Breast epithelium (tissue), 3 donors: Measurements from ENCODE around the gene ATM.

Source experiments
- POLR2A ChIP-seq: fragments of 450-650 bp; IDR thresholded peaks from one replicate; pipeline ENCODE4 v1.6.1; 2016; ENCODE audit warnings: antibody characterized with exemption, mild to moderate bottlenecking, moderate library complexity
- POLR2AphosphoS5 ChIP-seq, 3 donors: sonication (generic); formaldehyde crosslinking; IDR thresholded peaks; one replicate each; pipeline ENCODE4 v1.6.1; 2017; ENCODE audit warnings: antibody characterized with exemption in 3 of 3
- TF ChIP-seq, protein P1 (sequence below), 3 donors: fragments of 450-650 bp; IDR thresholded peaks; one replicate each; pipeline ENCODE4 v1.5.1; 2016 to 2017; ENCODE audit warnings: antibody characterized with exemption in 3 of 3, mild to moderate bottlenecking in 3 of 3, moderate library complexity in 3 of 3

- TF ChIP-seq, protein P1, sequence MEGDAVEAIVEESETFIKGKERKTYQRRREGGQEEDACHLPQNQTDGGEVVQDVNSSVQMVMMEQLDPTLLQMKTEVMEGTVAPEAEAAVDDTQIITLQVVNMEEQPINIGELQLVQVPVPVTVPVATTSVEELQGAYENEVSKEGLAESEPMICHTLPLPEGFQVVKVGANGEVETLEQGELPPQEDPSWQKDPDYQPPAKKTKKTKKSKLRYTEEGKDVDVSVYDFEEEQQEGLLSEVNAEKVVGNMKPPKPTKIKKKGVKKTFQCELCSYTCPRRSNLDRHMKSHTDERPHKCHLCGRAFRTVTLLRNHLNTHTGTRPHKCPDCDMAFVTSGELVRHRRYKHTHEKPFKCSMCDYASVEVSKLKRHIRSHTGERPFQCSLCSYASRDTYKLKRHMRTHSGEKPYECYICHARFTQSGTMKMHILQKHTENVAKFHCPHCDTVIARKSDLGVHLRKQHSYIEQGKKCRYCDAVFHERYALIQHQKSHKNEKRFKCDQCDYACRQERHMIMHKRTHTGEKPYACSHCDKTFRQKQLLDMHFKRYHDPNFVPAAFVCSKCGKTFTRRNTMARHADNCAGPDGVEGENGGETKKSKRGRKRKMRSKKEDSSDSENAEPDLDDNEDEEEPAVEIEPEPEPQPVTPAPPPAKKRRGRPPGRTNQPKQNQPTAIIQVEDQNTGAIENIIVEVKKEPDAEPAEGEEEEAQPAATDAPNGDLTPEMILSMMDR (IDR thresholded peaks at IDR 0.05), result no peak
- TF ChIP-seq POLR2AphosphoS5 (IDR thresholded peaks at IDR 0.05), result no peak
- no peak for TF ChIP-seq POLR2A
Observed at GRCh38 chr11:108220721-108221336, 2.0 kb upstream of the ATM start.
